ENCODE results near the gene DGKG.

GRCh38 chr3:186132487-186132886 is 229.5 kb downstream of the DGKG start:
- TF ChIP-seq CTCF (IDR thresholded peaks at IDR 0.05) (no peak), EZH2phosphoT487 (IDR thresholded peaks at IDR 0.05) (no peak), EZH2 (IDR thresholded peaks at IDR 0.05) (no peak)
